ENCODE measurements around the gene LONRF2.

GRCh38 chr2:100245681-100246080 lies 76.6 kb downstream of the LONRF2 start:
- TF ChIP-seq POLR2AphosphoS5 (IDR thresholded peaks at IDR 0.05) (no peak), POLR2A (IDR thresholded peaks at IDR 0.05) (no peak)

All from breast epithelium (tissue), 3 donors.